CD4-positive, alpha-beta T cell treated with Interleukin-6 at 100 ng/mL for 8 hours (primary cell): ENCODE measurements around the gene FDXACB1.

Experiments
- DNase-seq: peaks from one replicate; pipeline ENCODE4 v3.0.0-alpha.2; 2020; ENCODE audit warnings: mixed read lengths, low spot score

The FDXACB1 gene

DNA sequence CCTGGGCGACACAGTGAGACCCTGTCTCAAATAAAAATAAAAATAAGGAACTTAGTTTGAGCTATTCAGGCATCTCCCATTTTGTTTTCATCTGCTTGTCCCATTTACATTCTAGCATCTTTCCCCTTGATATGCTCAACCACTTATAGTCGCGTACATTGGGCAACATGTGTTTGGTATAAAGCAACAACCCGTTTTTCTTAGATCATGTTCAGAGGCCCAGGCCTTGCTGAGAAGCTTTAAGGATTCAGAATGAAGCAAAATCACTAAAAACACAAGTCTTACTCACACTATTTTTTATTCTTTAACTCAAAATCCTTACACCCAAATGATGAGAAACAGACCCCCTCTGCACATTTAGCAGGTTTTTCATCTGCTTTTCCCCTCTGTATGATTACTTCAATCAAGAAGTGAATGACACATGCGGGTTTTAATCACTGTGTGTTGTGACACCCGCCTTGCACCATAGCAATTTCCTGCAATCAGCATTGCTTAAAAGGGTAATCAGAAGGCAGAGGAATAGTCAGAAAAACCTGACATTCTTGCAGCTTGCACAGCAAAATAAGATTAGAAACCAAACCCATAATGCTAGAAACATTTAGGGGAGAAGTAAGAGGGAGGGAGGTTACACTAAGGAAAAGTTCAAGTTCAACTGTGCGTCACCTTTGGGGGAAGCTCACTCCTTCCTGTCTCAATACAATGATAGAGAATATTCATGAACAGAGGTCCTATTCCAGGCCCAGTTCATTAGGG is 33.5 kb downstream of the FDXACB1 start:
- no peak for DNase-seq

DNA sequence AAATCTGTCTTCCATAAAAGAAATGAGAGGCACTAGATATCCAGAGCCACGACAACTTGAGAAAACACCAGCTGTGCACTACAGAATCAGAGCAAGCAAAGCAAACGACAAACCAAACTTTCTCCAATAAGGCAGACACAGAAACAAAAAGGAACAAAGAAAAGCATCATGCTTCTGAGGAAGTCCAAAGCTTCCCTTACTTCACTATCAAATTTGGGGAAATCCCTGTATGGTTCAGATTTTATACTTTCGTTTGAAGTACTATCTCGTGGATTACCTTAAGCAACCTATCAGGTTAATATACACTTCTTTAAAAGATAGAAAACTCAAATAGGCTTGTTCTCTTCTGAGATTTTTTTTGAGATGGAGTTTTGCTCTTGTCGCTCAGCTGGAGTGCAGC is 35.3 kb downstream of the FDXACB1 start:
- no peak for DNase-seq

DNA sequence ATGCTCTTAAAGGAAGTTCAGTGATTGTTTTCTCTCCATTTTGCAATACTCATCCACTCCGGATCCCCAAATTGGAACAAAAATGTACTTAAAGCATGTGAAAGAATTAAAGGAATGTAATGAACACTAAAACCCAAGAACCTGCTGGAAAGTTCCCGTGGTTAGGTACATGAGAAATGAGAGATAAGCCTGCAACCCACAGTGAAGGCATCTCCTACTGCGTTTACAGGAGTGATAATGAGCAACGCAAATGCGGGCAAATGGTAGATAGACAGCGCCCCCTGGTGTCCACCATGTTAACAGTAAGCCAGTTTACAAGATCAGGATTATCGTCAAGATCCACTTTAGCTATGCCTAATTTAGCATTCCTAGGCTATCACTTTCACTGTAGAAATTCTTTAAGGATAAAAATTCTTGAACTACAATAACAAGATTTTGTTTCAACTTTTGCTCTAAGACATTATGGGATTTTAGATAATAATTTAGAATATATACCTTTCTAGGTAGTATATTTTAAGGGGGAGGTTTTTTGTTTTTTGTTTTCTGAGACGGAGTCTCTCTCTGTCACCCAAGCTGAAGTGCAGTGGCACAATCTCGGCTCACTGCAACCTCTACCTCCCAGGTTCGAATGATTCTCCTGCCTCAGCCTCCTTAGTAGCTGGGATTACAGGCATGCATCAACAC is 37.5 kb downstream of the FDXACB1 start:
- DNase-seq, result peak; percentile 80

DNA sequence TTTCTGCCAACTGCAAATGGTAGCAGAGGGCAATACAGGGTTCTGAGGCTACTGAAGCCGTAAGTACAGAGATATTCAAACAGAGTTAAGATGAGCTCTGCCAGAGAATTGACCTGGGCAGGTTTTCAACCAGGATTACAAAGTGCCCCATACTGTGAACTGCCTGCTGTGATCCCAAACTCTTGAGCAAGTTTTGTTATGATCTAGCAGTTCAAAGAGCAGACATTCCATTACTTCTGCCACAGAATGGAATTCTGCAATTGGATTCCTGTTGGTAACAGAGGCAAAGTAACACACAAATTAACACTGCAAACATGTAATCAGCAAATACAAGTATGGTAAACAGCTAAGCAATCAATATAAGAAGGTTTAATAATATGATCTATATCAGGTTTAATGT is 38.8 kb downstream of the FDXACB1 start:
- DNase-seq, result no peak

DNA sequence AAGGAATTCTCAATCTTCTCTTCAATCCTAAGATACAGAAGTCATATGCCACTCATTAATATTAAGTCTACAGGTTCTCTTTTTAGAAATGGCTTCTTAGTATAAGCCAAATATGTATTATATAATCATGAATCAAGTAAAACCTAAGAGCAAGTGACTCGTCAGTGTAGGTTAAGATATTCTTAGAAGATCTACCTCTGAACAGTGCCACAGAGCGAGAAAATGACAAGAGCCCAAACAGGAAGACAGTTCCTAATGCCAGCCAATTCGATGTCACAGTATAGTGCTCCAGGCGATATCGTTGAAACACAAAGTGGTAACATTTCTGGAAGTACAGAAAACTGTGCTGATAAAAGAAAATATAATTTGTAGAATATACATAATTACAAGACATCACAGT is 40.9 kb downstream of the FDXACB1 start:
- DNase-seq, result no peak

DNA sequence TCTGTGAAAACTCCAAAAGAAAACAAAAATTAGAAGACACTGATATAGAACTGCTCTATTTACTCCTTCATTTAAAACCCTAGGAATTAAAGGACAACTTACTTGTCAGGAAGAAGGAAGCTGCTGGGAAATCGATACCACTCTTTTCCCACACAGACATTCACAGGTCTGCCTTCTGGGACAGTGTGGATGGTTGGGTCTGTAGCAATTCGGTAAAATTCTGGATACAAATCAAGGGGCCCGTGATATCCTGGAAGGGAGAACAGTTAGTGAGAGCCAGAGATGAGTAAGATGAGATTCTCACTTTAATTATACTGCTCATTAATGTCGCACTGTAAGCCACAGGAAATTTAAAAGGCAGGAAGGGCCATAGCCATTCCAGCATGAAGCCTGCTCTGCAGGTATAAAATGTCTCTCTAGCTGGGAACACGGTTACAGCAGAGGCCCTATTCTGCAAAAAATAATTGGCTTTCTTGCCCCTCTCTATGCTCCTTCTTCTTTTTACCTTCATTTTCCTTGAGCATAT is 41.5 kb downstream of the FDXACB1 start:
- DNase-seq, result no peak

DNA sequence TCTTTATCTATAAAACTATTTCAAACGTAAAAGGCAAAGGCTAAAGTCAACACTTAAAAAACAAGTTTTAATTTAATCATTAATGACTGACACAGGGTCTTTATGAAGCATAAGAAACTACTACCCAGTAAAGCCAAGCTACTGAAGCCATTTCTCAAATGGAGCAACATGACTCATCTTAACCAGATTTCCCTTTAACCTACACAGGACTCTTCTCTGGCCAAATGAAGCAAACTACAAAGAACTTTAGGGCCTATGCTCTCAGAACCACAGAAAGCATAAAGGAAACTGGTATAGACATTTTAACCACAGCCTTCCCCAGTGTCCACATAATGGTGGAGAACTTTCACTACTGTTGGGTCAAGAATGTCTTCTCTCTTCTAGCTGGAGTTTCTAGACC is 42.2 kb downstream of the FDXACB1 start:
- no peak for DNase-seq

DNA sequence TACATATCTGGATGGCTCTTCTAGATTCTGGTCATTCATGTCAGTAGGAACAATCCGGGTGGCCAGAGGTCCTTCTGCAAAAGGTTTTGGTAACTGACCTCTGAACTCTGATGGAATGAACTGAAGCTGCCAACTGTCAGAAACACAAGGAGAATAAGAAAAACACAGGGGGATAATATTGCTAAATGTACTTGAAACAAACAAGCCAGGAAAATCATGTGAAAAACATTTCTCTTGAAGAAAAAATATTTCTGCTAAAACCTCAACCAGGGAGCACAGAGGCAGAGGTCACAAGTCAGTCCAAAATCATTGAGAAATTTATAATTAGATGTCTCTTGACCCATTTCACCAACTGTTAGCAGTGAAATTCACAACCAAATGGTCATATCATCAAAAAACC is 42.8 kb downstream of the FDXACB1 start:
- no peak for DNase-seq

DNA sequence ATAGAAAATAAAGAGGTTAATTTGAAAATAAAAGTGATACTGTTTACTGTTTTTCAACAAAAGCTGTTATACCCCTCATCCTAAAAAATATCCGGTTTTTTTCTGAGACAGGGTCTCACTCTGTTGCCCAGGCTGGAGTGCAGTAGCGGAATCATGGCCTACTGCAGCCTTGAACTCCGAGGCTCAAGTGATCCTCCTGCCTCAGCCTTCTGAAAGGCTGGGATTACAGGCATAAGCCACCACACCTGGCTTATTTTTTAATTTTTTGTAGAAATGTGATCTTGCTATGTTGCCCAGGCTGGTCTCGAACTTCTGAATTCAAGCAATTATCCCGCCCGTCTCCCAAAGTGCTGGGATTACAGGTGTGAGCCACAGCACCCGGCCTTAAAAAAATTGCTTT is 43.3 kb downstream of the FDXACB1 start:
- DNase-seq, result no peak

DNA sequence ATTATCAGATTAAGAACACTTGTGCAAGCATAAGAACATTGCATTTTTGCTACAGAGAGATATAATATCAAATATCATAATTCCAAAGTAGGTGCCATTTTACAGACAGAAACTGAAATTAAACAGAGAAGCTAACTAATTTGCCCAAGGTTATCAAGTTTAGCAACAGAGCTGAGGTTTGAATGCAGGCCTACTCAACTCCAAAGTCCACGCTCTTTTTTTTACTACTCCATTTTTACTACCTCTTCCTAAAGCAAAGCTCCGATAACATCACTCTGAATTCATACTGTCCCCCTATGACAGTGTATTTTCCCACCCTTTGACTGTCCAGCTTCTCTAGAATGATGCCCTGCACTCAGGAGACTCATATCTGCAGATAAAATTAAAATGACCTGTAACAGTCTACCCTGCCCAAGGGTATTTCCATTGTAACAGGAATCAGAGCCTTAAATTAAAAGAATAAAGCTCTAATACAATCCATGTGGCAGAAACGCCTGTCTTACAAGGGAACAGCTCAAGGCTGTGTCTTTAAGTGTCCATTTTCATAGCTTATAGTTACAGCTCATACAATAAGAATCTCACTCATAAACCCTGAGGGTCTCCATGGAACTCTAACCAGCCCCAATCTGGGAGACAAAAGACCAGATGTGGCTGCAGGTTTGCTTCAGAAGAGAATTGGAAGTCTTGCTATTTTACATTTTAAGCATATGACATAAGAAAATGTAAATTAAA is 44.4 kb downstream of the FDXACB1 start:
- no peak for DNase-seq

DNA sequence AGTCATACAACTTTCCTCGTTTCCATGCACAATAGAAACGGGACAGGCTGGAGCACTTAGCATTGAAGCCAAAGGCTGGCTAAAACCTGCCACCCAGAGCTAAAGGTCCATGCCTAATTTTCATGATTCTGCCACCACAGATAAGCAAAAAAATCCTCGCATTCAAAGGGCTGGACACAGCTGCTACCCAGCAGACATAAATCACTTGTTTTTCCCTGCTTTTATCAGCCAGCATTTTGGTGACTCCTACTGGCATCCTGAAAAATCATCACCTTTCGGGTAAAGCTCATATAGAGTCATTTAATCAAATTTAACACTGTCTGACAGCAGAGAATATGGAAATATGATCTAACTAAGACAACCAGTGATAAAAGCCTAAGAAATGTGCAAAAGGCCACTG is 45.4 kb downstream of the FDXACB1 start:
- DNase-seq, result no peak

DNA sequence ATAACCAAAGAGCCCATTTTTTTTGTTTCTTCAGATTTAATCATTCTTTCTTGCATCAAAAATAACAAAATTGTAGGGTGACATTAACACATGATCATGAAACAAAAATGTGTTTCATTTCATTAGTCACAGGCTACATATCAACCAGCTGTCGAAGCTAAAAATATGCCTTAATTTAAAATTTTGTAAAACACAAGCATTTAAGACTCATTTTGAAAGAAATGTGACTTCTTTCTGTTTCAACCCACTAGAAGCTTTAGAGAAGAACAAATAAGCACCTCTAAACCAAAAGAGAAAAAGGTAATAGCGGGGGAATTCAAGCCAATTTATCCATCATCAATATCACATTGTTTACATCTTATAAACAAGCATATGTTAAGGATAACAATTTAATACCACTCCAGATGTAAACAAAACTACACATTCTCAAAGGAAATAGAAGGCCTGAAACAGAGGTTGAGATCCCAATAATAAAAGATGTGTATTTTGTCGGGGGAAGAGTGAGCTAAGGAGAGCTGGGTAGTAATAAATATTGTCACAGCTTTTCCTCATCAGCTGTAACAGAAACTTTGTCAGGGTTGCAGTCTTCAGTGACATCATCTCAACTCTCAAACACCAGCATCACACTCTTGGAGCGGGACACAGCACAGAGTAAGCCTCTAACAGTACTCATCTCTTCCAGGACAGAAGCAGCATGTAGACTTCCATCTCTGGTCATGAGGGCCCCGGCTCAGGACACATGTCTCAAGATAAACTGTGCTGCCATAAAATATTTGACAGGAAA is 49.6 kb downstream of the FDXACB1 start:
- DNase-seq, result no peak

DNA sequence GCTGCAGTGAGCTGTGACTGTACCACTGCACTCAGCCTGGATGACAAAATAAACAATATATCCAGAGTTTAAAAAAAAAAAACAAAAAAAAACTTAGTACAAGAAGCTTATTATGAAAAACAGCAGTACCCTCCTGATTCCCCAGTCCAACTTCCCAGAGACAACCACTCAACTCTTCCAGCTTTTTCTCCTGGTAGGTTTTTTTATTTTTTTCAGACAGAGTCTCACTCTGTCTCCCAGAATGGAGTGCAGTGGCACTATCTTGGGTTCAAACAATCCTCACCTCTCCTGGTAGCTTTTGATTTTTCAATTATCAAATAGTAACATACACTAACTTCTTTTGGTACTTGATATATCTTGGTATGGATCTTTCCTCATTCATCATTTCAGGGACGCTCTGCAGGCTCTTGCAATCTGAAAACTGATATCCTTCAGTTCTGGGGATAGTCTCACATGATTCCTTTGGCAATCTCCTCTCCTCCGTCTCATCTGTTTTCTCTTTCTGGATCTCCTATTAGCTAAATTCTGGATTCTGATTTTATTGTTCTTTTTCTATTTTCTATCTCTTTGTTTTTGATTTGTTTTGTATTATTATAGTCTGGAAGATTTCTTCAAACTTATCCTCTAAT is 52.5 kb downstream of the FDXACB1 start:
- no peak for DNase-seq
